ENCODE results near the gene TLL2. TPM values are rescaled to one million over a fixed set of nuclear protein-coding genes. Genes with fewer than 3 reads are reported as not detected.

The TLL2 gene
- total and polyA plus RNA-seq, 2 experiments from 2014 or later, result 2.6 to 3.0 TPM

GRCh38 chr10:96413151-96413787, 100.5 kb downstream of the TLL2 start:
- H3K79me2 ChIP-seq (replicated peaks; ENCODE audit: insufficient read depth), result no peaks in the 10 kb centered on the region
- no peaks in the 10 kb centered on the region for H3F3A ChIP-seq (replicated peaks; ENCODE audit: low read depth)
- H3K27ac Mint-ChIP-seq, result no peak overlapping the region
- no peaks in the 10 kb centered on the region for H3K9me3 Mint-ChIP-seq
- no peak overlapping the region for H3K4me3 Mint-ChIP-seq
- no peaks in the 10 kb centered on the region for H3K4me1 ChIP-seq (ENCODE audit: insufficient read depth)
- H3K4me2 ChIP-seq, result no peak overlapping the region
- no peaks in the 10 kb centered on the region for H4K20me1 ChIP-seq (replicated peaks; ENCODE audit: insufficient read depth)
- no peaks in the 10 kb centered on the region for H3K4me1 Mint-ChIP-seq
- no peaks in the 10 kb centered on the region for H3K27me3 ChIP-seq (ENCODE audit: insufficient read depth)
- ATAC-seq (peak; percentile 82), DNase-seq (ENCODE audit: low spot score) (peak; percentile 61)
- H3K9me2 ChIP-seq (ENCODE audit: insufficient read depth), result 0 out of 2 replicates have a peak, but pooled peaks cover 2% of the 10 kb centered on the region
- no peaks in the 10 kb centered on the region for H3K36me3 Mint-ChIP-seq (ENCODE audit: low read depth)
- H3K36me3 ChIP-seq (ENCODE audit: insufficient read depth), result no peaks in the 10 kb centered on the region
- TF ChIP-seq ZNF462 (CRISPR knock-in tag; IDR thresholded peaks at IDR 0.05) (no peak), CTCF (conservative IDR thresholded peaks at IDR 0.05; ENCODE audit: low read depth in 2 of 2) (peak; percentile 70 to 76)
- H2AFZ ChIP-seq, result no peak overlapping the region
- no peaks in the 10 kb centered on the region for H3K27me3 Mint-ChIP-seq (ENCODE audit: insufficient read depth, low read depth, poor library complexity)
- H3K4me3 ChIP-seq, result no peak overlapping the region
- no peak overlapping the region for H3K27ac ChIP-seq (ENCODE audit: low read depth)
